Suppressor macrophage (primary cell): ENCODE measurements around the gene PNP.
"Not testable (repeated sequence)": the region's sequence is repeated elsewhere in the genome, so short reads cannot be mapped to it uniquely, and the experiment has no call there.

Experiments
- DNase-seq, 4 experiments: peaks; one replicate each; pipeline ENCODE4 v3.0.0-alpha.2; 2020 to 2022

PNP gene

GRCh38 chr14:20492486-20492885, 23.3 kb downstream of the PNP start:
- DNase-seq, result no peak

DNA sequence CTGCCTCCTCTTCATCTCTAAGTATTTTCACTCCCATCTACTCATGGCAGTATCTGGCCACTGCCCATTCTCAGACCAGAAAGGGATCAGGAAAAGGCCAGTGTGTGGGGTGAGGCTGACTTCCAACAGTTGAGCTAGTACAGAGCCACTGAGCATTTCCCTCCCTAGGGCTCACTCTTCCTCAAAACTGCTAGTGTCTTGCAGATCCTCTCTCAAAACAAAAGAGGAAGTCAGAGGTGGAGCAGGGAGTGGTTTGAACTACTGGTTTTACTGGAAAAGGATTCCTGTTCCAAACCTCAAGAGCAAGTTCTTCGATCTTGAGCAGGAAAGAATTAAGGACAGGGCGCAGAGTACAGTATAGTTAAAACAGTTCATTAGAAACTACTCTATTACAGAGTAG, 24.4 kb downstream of the PNP start:
- peak; percentile 68 to 88 (median 84) for DNase-seq

DNA sequence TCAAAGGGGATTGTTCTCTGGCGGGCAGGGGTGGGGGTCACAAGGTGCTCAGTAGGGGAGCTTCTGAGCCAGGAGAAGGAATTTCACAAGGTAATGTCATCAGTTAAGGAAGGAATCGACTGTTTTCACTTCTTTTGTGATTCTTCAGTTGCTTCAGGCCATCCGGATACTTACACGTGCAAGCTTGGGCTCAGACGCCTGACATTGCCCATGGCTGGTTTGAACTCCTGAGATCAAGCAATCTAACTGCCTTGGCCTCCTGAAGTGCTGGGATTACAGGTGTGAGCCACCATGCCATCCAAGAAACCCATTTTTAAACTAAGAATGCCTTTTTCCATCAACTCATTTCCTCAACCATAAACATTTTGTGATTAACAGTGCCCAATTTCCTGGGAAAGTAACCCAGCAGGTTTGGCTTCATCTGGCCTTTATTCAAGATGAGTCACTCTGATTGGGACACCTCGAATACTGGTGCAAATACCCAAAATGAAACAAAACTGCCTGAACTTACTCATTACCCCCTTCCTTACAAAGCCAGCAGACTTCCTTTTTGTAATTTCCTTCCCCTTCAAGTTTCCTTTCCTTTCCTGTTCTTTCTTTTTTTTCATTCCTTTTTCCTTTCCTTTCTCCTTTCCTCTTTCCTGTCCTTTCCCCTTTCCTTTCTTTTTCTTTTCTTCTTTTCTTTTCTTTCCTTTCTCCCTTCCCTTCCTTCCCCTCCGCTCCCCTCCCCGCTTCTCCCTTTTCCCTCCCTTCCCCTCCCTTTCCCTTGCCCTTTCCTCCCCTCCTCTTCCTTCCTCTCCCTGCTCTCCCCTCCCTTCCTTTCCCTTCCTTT, 25.9 kb downstream of the PNP start:
- DNase-seq, result peak in 3 of 4 experiments; percentile 22 to 61 (median 44)

DNA sequence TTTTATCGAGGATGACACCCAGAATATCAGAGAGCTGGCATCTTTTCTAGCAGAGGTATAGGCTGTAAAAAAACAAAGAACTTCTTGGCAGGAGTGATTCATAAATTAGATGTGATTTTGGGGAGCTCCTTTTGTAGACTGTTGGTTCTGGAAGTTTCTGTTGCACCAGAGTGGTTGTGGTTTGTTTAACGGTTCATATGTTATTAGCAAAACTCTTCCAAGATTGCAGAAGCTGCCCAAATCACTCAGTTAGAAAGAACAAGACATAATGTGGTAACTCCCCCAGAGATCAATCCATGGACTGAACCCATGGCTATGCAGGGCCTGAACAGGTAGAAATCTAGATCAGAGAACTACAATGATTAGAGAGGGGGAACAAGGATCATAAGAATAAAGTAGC, 29.4 kb downstream of the PNP start:
- DNase-seq, result peak in 1 of 4 experiments; percentile 14

- peak in 2 of 4 experiments; percentile 11 to 32 for DNase-seq
These were observed 29.9 kb downstream of the PNP start for GRCh38 chr14:20499108-20499507.

- no peak for DNase-seq
These were observed 30.7 kb downstream of the PNP start for GRCh38 chr14:20499881-20500280.

- DNase-seq, result no peak
These were observed 32.1 kb downstream of the PNP start for GRCh38 chr14:20501346-20501745.

- peak; percentile 17 to 65 (median 46) for DNase-seq
These were observed 34.7 kb downstream of the PNP start for GRCh38 chr14:20503898-20504297.

GRCh38 chr14:20506276-20506675, 37.1 kb downstream of the PNP start:
- DNase-seq, result not testable (repeated sequence)

DNA sequence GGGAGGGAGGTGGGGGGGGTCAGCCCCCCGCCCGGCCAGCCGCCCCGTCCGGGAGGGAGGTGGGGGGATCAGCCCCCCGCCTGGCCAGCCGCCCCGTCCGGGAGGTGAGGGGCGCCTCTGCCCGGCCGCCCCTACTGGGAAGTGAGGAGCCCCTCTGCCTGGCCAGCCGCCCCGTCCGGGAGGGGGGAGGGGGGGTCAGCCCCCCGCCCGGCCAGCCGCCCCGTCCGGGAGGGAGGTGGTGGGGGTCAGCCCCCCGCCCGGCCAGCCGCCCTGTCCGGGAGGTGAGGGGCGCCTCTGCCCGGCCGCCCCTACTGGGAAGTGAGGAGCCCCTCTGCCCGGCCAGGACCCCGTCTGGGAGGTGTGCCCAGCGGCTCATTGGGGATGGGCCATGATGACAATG, 37.5 kb downstream of the PNP start:
- not testable (repeated sequence) for DNase-seq

DNA sequence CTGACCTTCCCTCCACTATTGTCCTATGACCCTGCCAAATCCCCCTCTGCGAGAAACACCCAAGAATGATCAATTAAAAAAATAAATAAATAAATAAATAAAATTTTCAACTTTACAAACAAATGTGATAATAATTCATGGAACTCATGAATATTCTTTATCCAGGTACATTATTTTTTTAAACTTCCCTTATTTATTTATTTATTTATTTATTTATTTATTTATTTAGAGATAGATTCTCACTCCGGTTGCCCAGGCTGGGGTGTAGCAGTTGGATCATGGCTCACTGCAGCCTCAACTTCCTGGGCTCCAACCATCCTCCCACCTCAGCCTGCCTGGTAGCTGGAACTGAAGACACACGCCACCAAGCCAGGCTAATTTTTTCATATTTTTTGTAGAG, 38.3 kb downstream of the PNP start:
- not testable (repeated sequence) for DNase-seq

DNA sequence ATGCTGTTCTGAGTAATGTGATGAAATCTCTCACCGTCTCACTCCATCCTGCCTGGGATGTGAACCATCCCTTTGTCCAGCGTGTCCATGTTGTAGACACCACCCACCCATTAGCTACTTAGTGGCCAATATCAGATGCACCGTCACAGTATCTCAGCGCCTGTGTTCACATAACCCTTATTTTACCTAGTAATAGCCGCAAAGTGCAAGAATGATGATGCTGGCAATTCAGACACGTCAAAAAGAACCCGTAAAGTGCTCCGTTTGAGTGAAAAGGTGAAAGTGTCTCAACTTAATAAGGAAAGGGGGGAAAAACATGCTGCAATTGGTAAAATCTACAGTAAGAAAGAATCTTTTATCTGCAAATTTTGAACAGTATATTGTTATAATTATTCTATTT, 39.2 kb downstream of the PNP start:
- no peak for DNase-seq

DNA sequence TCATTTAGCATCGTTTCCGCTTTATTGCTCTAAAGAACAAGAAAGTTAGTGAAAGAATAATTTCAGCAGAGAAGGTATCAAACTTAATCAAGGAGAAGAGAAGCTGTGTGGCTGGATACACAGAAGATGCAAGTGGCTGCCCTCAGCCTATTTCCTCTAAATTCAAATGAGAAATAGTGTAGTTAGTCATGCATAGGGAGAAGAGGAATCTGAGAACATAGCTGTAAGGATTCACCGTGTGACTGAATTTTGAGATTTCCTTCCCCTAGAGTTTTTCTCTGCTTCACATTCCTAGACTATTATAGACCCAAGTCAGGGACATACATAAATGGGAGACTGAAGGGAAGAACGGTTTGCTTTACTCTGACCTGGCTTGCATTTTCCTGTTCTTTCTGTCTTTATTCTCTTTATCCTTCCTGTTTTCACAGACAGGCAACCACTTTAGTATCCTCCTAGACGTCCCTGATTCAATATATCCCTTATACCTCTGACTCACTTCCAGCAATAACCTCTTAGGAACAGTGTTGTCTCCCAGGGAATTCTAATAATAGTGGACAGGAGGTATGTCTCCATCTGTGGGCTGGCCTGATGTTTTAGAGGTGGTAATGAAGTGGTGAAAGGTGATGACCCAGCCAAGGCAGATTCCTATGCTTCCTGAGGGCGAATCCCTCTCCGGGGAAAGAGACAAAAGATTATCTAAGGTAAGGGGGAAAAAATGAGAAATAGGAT, 43.1 kb downstream of the PNP start:
- DNase-seq, result peak; percentile 14 to 47 (median 31)

GRCh38 chr14:20515846-20516245, 46.6 kb downstream of the PNP start:
- DNase-seq, result no peak

DNA sequence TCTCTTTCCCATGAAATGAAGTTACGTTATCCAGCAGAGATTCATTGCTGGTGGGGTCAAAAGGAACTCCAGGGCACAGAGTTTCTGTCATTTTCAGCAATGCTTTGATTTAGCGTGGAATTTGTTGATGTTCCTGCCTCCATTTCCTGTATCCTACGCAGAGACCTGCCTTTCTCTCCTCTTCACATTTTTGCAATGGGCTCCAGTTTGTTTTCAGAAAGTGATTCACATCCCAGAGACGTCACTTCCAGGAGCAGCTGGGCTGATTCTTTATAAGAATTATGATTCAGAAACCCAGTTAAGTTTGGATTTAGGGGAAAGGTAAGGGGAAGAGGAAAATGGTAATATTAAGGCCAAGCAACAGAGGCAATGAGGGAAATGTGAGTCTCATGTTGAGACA, 47.7 kb downstream of the PNP start:
- no peak for DNase-seq

DNA sequence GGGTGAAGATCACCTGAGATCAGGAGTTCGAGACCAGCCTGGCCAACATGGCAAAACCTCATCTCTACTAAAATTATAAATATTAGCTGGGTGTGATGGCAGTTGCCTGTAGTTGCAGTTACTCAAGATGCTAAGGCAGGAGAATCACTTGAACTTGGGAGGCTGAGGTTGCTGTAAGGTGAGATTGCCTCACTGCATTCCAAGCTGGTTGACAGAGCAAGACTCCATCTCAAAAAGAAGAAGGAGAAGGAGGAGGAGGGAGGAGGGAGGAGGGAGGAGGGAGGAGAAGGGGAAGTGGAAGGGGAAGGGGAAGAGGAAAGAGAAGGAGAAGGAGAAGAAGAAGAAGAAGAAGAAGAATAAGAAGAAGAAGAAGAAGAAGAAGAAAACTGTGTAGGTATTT, 53.1 kb downstream of the PNP start:
- peak in 3 of 4 experiments; percentile 18 to 40 (median 21) for DNase-seq

- DNase-seq, result no peak
These were observed 54.8 kb downstream of the PNP start for GRCh38 chr14:20524027-20524426.
